GM12878 (cell line): ENCODE results near the gene AHCYL2. TPM values are rescaled to one million over a fixed set of nuclear protein-coding genes. Genes with fewer than 3 reads are reported as not detected.

Experiments used
- ATAC-seq: fragments of 200-7000 bp; cut with Tn5 transposase; 3 replicates; pipeline ENCODE4 v1.9.1; 2020; ENCODE audit warnings: mild to moderate bottlenecking, moderate library complexity
- BruUV-seq: library from RNA; stranded (reverse); fragments of 400-500 nt; replicated peaks from 2 replicates; lab custom pipeline; 2021; lab: Mats Ljungman, UMichigan
- CTCF ChIA-PET: fragments of 300-600 bp; sonication (Branson Sonifier 250); formaldehyde crosslinking; extraction: SDS; loops from one replicate; lab custom pipeline; 2021; ENCODE audit warnings: inconsistent platforms; lab: Yijun Ruan, JAX
- POLR2A ChIA-PET: fragments of 350-600 bp; formaldehyde crosslinking; extraction: SDS; loops from one replicate; lab custom pipeline; 2021; ENCODE audit warnings: inconsistent platforms; lab: Charles Lee
- RAD21 ChIA-PET: fragments of 300-600 bp; sonication (Branson Sonifier 250); formaldehyde crosslinking; loops from one replicate; lab custom pipeline; 2023; ENCODE audit warnings: antibody characterized with exemption; ENCODE audit not compliant: unreplicated experiment; lab: Charles Lee
- SMC1A ChIA-PET: fragments of 300-600 bp; sonication (Branson Sonifier 250); formaldehyde crosslinking; loops from one replicate; lab custom pipeline; 2023; ENCODE audit not compliant: unreplicated experiment, uncharacterized antibody; lab: Charles Lee
- DNase-seq: peaks from one replicate; pipeline ENCODE4 v3.0.0-alpha.2; 2011; ENCODE audit warnings: low read depth, low spot score
- FAIRE-seq: peaks from 3 replicates; lab custom pipeline; 2011; peaks lifted over from hg19 to GRCh38; lab: Jason Lieb, UNC
- H2AFZ ChIP-seq: 2 replicates; pipeline ENCODE4 v1.6.0; 2011; ENCODE audit warnings: low read depth, low read length, control low read depth; ENCODE audit not compliant: control insufficient read depth
- H3K27ac ChIP-seq: 2 replicates; pipeline ENCODE4 v1.5.1; 2011; ENCODE audit warnings: control low read depth; ENCODE audit not compliant: control insufficient read depth, insufficient read depth
- H3K27me3 ChIP-seq, 2 experiments: replicated peaks in 1 of 2; 2 replicates each; pipeline versions ENCODE4 v1.6.0 to v1.6.1; 2011; ENCODE audit warnings: low read length in 1 of 2; ENCODE audit not compliant: control insufficient read depth in 2 of 2, insufficient read depth in 2 of 2
- H3K36me3 ChIP-seq, 2 experiments: 2 replicates each; pipeline ENCODE4 v1.5.1; 2011; ENCODE audit warnings: low read length in 1 of 2; ENCODE audit not compliant: control insufficient read depth in 2 of 2, insufficient read depth in 2 of 2
- H3K4me1 ChIP-seq: 2 replicates; pipeline ENCODE4 v1.6.1; 2011; ENCODE audit warnings: mild to moderate bottlenecking, low read length, moderate library complexity, mixed read lengths; ENCODE audit not compliant: control insufficient read depth, insufficient read depth
- H3K4me2 ChIP-seq: 2 replicates; pipeline ENCODE4 v1.6.0; 2011; ENCODE audit warnings: control low read depth; ENCODE audit not compliant: control insufficient read depth, insufficient read depth
- H3K4me3 ChIP-seq: fragments of 200-600 bp; sonication (generic); 2 replicates; pipeline ENCODE4 v1.5.1; 2016
- H3K79me2 ChIP-seq: 2 replicates; pipeline ENCODE4 v1.6.0; 2011; ENCODE audit warnings: low read length; ENCODE audit not compliant: control insufficient read depth, insufficient read depth
- H3K9ac ChIP-seq: 2 replicates; pipeline ENCODE4 v1.8.0; 2011; ENCODE audit warnings: low read length, control low read depth, mixed read lengths; ENCODE audit not compliant: control insufficient read depth, insufficient read depth
- H3K9me3 ChIP-seq: replicated peaks from 3 replicates; pipeline ENCODE4 v1.5.1; 2011; ENCODE audit warnings: mild to moderate bottlenecking, low read length; ENCODE audit not compliant: control insufficient read depth, insufficient read depth
- H4K20me1 ChIP-seq: 2 replicates; pipeline ENCODE4 v1.6.0; 2011; ENCODE audit not compliant: control insufficient read depth, insufficient read depth
- MLLT1 ChIP-seq: fragments of 450-650 bp; IDR thresholded peaks from 2 replicates; pipeline ENCODE4 v1.6.1; 2016; ENCODE audit warnings: mild to moderate bottlenecking
- PML ChIP-seq: IDR thresholded peaks from 2 replicates; pipeline ENCODE4 v1.6.1; 2012; ENCODE audit warnings: low read length, inconsistent platforms
- SPI1 ChIP-seq: IDR thresholded peaks from 2 replicates; pipeline ENCODE4 v1.6.1; 2011; ENCODE audit warnings: low read depth, mild to moderate bottlenecking, low read length, moderate library complexity, borderline replicate concordance; ENCODE audit not compliant: insufficient read depth
- WGBS: methylation state at CpG from one replicate; pipeline ENCODE4 v1.1.6; 2016; ENCODE audit warnings: low lambda C conversion rate; ENCODE audit not compliant: insufficient replicate concordance, insufficient coverage; ENCODE audit errors: missing lambda C conversion rate; 5-methylcytosine and 5-hydroxymethylcytosine counted together
- in situ Hi-C: fragments of 300-500 bp; cut with MboI; formaldehyde crosslinking; loops from 9 replicates; pipeline ENCODE4 v1.14.3; 2018; ENCODE audit warnings: mixed read lengths
- intact Hi-C: fragments of 100-400 bp; cut with micrococcal nuclease; formaldehyde crosslinking; loops from one replicate; pipeline ENCODE4 v1.14.2; 2022; ENCODE audit not compliant: unreplicated experiment
- polyA plus RNA-seq, 11 experiments: library from polyadenylated mRNA; depleted of rRNA in 4 of 11; unstranded in 6 of 11; stranded (reverse) in 5 of 11; fragments of >200 nt; fragmentation: Nextera tagmentation in 4 of 11; fragmentation: Illumina TruSeq in 1 of 11; extraction: Ambion mirVana in 4 of 11; extraction: Trizol in 1 of 11; gene quantifications; 1 replicate in 1 of 11; 2 replicates in 10 of 11; pipeline versions ENCODE4 v1.2.1 to v1.2.3, GENCODE V29; 2011 to 2016; ENCODE audit warnings: inconsistent platforms in 2 of 11, missing spikeins in 2 of 11, low read depth in 1 of 11
- total RNA-seq, 4 experiments: library from RNA; depleted of rRNA in 3 of 4; stranded (reverse); fragments of >200 nt in 3 of 4; fragmentation: Illumina TruSeq in 1 of 4; extraction: Trizol in 1 of 4; gene quantifications; 2 replicates each; pipeline versions ENCODE4 v1.2.1 to v1.2.3, GENCODE V29; 2013 to 2021

The AHCYL2 gene
- total and polyA plus RNA-seq, 10 of the 15 experiments (the other 5 are each of a cell fraction or from before 2014, with no cell fraction given) = 1.7 to 29.1 (median 5.4) TPM

GRCh38 chr7:129359638-129360037 is 134.8 kb downstream of the AHCYL2 start:
- intact Hi-C loops = no loop called here

More at GRCh38 chr7:129359638-129360037, 134.8 kb downstream of the AHCYL2 start:
- in situ Hi-C loops = loop anchor here (10.0 kb wide), 2 partner anchors 465 to 655 kb away; no protein-coding TSS in a partner anchor
- no peaks in the 10 kb centered on the region for H3K27me3 ChIP-seq
- no peak for FAIRE-seq
- H3K9ac ChIP-seq = no peak overlapping the region
- ATAC-seq = no peak
- H3K36me3 ChIP-seq = no peaks in the 10 kb centered on the region
- SMC1A ChIA-PET = interaction anchor here (0.9 to 5.9 kb wide), 9 partner anchors 10 to 112 kb away, joined by 3 to 55 read pairs (median 8); no protein-coding TSS in a partner anchor
- no peak for DNase-seq
- H3K4me2 ChIP-seq = no peak overlapping the region
- no peaks in the 10 kb centered on the region; the same call in none of the 2 replicates for H3K4me1 ChIP-seq
- H3K4me3 ChIP-seq = no peak overlapping the region
- H4K20me1 ChIP-seq = no peaks in the 10 kb centered on the region
- no TSS peak for BruUV-seq
- no peak overlapping the region for H3K27ac ChIP-seq
- no peak overlapping the region for H2AFZ ChIP-seq
- no peaks in the 10 kb centered on the region for H3K79me2 ChIP-seq
- no peaks in the 10 kb centered on the region for H3K9me3 ChIP-seq
- POLR2A ChIA-PET = interaction anchor here (0.5 to 0.9 kb wide), 5 partner anchors 9 to 212 kb away, joined by 3 to 4 read pairs (median 3); no protein-coding TSS in a partner anchor
- TF ChIP-seq SPI1 (no peak), MLLT1 (no peak), PML (no peak)
- RAD21 ChIA-PET = interaction anchor here (0.5 to 4.5 kb wide), 6 partner anchors 8 to 274 kb away, joined by 3 to 22 read pairs (median 5); no protein-coding TSS in a partner anchor
- WGBS = 100% methylated on average over 1 of the region's 1 CpG
- CTCF ChIA-PET = interaction anchor here (0.6 to 5.9 kb wide), 12 partner anchors 8 to 285 kb away, joined by 3 to 52 read pairs (median 4); no protein-coding TSS in a partner anchor
